Measurements from ENCODE around the gene COL5A1. TPM values are rescaled to one million over a fixed set of nuclear protein-coding genes. Genes with fewer than 3 reads are reported as not detected.

COL5A1 gene
- total and polyA plus RNA-seq, 2 experiments from 2014 or later, result 2.5 to 13.1 TPM

GRCh38 chr9:134842321-134842720 is 200.7 kb downstream of the COL5A1 start:
- H3K27me3 Mint-ChIP-seq (ENCODE audit: insufficient read depth, low read depth, poor library complexity), result peaks cover 3% of the 10 kb centered on the region
- H3K9me3 Mint-ChIP-seq, result no peaks in the 10 kb centered on the region
- Histone ChIP-seq H3K36me3 (ENCODE audit: insufficient read depth) (no peaks in the 10 kb centered on the region), H3K4me1 (ENCODE audit: insufficient read depth) (no peaks in the 10 kb centered on the region), H3K27me3 (ENCODE audit: insufficient read depth) (no peaks in the 10 kb centered on the region), H3K27ac (ENCODE audit: low read depth) (no peak overlapping the region), H3K9me2 (ENCODE audit: insufficient read depth) (no peaks in the 10 kb centered on the region), H2AFZ (no peak overlapping the region), H3K4me3 (no peak overlapping the region), H3F3A (replicated peaks; ENCODE audit: low read depth) (no peaks in the 10 kb centered on the region), H3K79me2 (replicated peaks; ENCODE audit: insufficient read depth) (no peaks in the 10 kb centered on the region), H3K4me2 (no peak overlapping the region), H4K20me1 (replicated peaks; ENCODE audit: insufficient read depth) (no peaks in the 10 kb centered on the region)
- no peak overlapping the region for H3K27ac Mint-ChIP-seq
- ATAC-seq (no peak), DNase-seq (ENCODE audit: low spot score) (no peak)
- TF ChIP-seq JUNB (IDR thresholded peaks at IDR 0.05; ENCODE audit: unreplicated experiment) (no peak), REST (IDR thresholded peaks at IDR 0.05; ENCODE audit: unreplicated experiment) (no peak), CTCF (conservative IDR thresholded peaks at IDR 0.05; ENCODE audit: low read depth in 2 of 2) (no peak), CREB1 (CRISPR knock-in tag; IDR thresholded peaks at IDR 0.05; ENCODE audit: low read depth) (no peak), ZNF114 (CRISPR knock-in tag; IDR thresholded peaks at IDR 0.05) (no peak), ZNF331 (CRISPR knock-in tag; IDR thresholded peaks at IDR 0.05; ENCODE audit: low read depth) (no peak), ETS1 (IDR thresholded peaks at IDR 0.05) (no peak), NANOG (IDR thresholded peaks at IDR 0.05; ENCODE audit: borderline replicate concordance) (no peak), ZNF462 (CRISPR knock-in tag; IDR thresholded peaks at IDR 0.05) (no peak), STAT1 (IDR thresholded peaks at IDR 0.05; ENCODE audit: unreplicated experiment) (no peak), EZH2 (IDR thresholded peaks at IDR 0.05; ENCODE audit: low read depth, unreplicated experiment) (no peak), EZH2phosphoT487 (IDR thresholded peaks at IDR 0.05; ENCODE audit: unreplicated experiment) (no peak), POLR2AphosphoS5 (IDR thresholded peaks at IDR 0.05; ENCODE audit: low read depth) (no peak)
- no peak overlapping the region for H3K4me3 Mint-ChIP-seq
- no peaks in the 10 kb centered on the region for H3K36me3 Mint-ChIP-seq (ENCODE audit: low read depth)
- H3K4me1 Mint-ChIP-seq, result no peaks in the 10 kb centered on the region

Measured in GM23338 (cell line).